ENCODE data around the gene ZFR.
"Not testable (repeated sequence)": the region's sequence is repeated elsewhere in the genome, so short reads cannot be mapped to it uniquely, and the experiment has no call there.

The ZFR gene

GRCh38 chr5:32331217-32331934, 113.2 kb downstream of the ZFR start:
- no peaks in the 10 kb centered on the region for H3K9me3 Mint-ChIP-seq
- H3K4me1 Mint-ChIP-seq = peaks cover 5% of the 10 kb centered on the region
- no peak overlapping the region for H3K27ac Mint-ChIP-seq
- DNase-seq (no peak), ATAC-seq (no peak)
- no peaks in the 10 kb centered on the region for H3K27me3 Mint-ChIP-seq
- H3K4me3 Mint-ChIP-seq = no peak overlapping the region

GRCh38 chr5:32330126-32330971, 114.2 kb downstream of the ZFR start:
- H3K9me3 Mint-ChIP-seq = no peaks in the 10 kb centered on the region
- peak; percentile 9 for ATAC-seq
- DNase-seq = no peak
- no peak overlapping the region for H3K4me3 Mint-ChIP-seq
- no peak overlapping the region for H3K27ac Mint-ChIP-seq
- H3K27me3 Mint-ChIP-seq = no peaks in the 10 kb centered on the region
- peaks cover 5% of the 10 kb centered on the region for H3K4me1 Mint-ChIP-seq

GRCh38 chr5:32329395-32329834, 115.1 kb downstream of the ZFR start:
- H3K4me3 Mint-ChIP-seq = no peak overlapping the region
- H3K4me1 Mint-ChIP-seq = peaks cover 5% of the 10 kb centered on the region
- no peaks in the 10 kb centered on the region for H3K9me3 Mint-ChIP-seq
- peak; percentile 87 for ATAC-seq
- no peaks in the 10 kb centered on the region for H3K27me3 Mint-ChIP-seq
- peak; percentile 50 for DNase-seq
- no peak overlapping the region for H3K27ac Mint-ChIP-seq

- Mint-ChIP-seq H3K4me1 (peaks cover 5% of the 10 kb centered on the region), H3K27ac (no peak overlapping the region), H3K9me3 (peaks cover 7% of the 10 kb centered on the region in 2 donors), H3K27me3 (no peaks in the 10 kb centered on the region), H3K4me3 (no peak overlapping the region)
- DNase-seq (no peak), ATAC-seq (no peak)
Observed at GRCh38 chr5:32326216-32326772, 118.2 kb downstream of the ZFR start.

DNA sequence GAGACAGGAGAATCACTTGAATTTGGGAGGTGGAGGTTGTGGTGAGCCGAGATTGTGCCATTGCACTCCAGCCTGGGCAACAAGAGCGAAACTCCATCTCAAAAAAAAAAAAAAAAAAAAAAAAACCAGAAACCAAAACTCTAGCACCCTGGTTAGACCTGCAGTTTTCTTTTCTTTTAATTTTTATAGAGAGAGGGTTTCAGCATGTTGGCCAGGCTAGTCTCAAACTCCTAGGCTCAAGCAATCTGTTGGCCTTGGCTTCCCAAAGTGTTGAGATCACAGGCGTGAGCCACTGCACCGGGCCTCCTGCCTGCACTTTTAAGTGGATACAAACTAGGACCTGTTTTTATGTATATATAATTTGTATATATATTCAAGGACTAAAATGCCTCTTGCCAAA, 118.9 kb downstream of the ZFR start:
- Mint-ChIP-seq H3K9me3 (peaks cover 7 to 8% of the 10 kb centered on the region in 2 donors), H3K4me3 (no peak overlapping the region), H3K27me3 (no peaks in the 10 kb centered on the region), H3K4me1 (peaks cover 5% of the 10 kb centered on the region), H3K27ac (no peak overlapping the region)
- ATAC-seq = no peak
- no peak for DNase-seq

GRCh38 chr5:32325062-32325461, 119.5 kb downstream of the ZFR start:
- Mint-ChIP-seq H3K27me3 (no peaks in the 10 kb centered on the region), H3K4me3 (no peak overlapping the region)
- ATAC-seq = no peak

DNA sequence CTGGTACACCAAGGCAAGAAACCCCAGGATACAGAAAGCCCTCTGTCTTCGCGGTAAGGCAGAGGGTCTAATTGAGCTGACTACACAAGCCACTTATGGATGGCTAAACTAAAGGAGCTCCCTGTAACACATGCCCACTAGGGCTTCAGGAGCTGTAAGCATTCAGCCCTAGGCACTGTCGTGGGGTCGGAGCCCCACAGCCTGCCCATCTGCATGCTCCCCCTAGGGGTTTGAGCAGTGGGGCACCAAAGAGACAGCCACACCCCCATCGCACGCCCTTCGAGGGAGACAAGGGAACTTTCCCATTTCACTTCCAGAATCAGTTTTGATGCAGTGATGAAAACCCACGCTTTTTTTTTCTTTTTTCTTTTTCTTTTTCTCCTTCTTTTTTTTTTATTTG, 120.8 kb downstream of the ZFR start:
- no peak for ATAC-seq
- Mint-ChIP-seq H3K9me3 (peaks cover 7 to 8% of the 10 kb centered on the region in 2 donors), H3K27ac (no peak overlapping the region), H3K27me3 (no peaks in the 10 kb centered on the region), H3K4me1 (no peaks in the 10 kb centered on the region), H3K4me3 (no peak overlapping the region)
- DNase-seq = no peak

More at GRCh38 chr5:32325062-32325461, 119.5 kb downstream of the ZFR start:
- Mint-ChIP-seq H3K27ac (no peak overlapping the region), H3K9me3 (peaks cover 7 to 8% of the 10 kb centered on the region in 2 donors), H3K4me1 (peaks cover 5% of the 10 kb centered on the region)
- no peak for DNase-seq

DNA sequence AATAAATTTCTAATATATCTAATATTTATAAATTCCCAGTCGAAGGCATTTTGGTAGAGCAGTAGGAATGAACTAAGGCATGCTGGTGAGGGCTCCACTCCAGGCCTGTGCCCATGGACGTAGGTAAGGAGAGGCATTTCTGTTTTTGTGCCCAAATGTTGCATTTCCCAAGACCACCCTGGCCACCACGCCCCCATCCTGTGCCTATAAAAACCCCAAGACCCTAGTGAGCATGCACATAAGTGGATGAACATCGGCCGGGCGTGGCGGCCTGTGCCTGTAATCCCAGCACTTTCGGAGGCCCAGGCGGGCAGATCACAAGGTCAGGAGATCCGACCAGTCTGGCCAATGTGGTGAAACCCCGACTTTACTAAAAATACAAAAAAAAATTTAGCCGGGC, 121.7 kb downstream of the ZFR start:
- no peak overlapping the region for H3K4me3 Mint-ChIP-seq
- no peak overlapping the region for H3K27ac Mint-ChIP-seq
- H3K9me3 Mint-ChIP-seq = peaks cover 7 to 8% of the 10 kb centered on the region in 2 donors
- ATAC-seq = no peak
- no peaks in the 10 kb centered on the region for H3K27me3 Mint-ChIP-seq
- H3K4me1 Mint-ChIP-seq = no peaks in the 10 kb centered on the region
- DNase-seq = no peak

DNA sequence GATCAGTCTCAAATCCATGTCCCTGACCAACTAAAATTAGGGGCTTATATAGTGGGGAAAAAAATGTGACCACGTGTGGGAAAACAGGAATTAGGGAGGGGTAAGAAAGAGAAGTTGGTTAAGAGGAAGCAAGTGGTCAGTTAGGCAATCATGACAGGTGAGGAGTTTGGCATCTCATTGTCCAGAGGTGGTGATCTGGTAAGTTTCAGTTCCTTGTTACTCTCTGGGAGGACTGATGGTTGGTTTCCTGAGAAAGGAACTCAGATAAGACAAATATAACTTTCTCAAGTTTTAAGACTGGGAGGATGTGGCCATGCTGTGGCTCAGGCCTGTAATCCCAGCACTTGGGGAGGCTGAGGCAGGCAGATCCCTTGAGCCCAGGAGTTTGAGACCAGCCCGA, 122.8 kb downstream of the ZFR start:
- H3K9me3 Mint-ChIP-seq, H3K4me3 Mint-ChIP-seq, DNase-seq, ATAC-seq, H3K4me1 Mint-ChIP-seq, H3K27ac Mint-ChIP-seq, H3K27me3 Mint-ChIP-seq: not testable (repeated sequence)

DNA sequence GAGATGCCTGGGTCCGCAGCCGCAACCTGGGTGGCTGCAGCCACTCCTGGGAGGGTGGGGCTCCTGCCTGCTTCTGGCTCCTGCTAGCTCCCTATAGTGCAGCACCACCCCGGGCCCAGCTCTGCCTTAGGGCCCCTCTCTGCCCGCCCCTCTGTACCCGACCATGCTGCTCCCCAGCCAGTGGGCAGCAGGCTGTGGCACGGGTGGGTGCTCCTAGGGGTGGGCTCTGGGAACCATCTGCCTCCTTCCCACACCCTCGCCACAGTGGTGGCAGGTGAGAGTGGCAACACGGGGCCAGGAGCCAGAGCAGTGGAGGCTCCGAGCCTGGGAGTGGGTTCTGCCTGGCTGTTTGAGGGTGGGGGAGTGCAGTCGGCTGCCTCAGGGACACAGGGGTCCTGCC, 124.0 kb downstream of the ZFR start:
- H3K4me3 Mint-ChIP-seq = no peak overlapping the region
- DNase-seq (no peak), ATAC-seq (peak; percentile 46)
- peaks cover 7 to 8% of the 10 kb centered on the region in 2 donors for H3K9me3 Mint-ChIP-seq
- H3K27me3 Mint-ChIP-seq = no peaks in the 10 kb centered on the region
- H3K4me1 Mint-ChIP-seq = no peaks in the 10 kb centered on the region
- H3K27ac Mint-ChIP-seq = no peak overlapping the region

GRCh38 chr5:32319926-32320543, 124.5 kb downstream of the ZFR start:
- no peak for DNase-seq
- no peak overlapping the region for H3K4me3 Mint-ChIP-seq
- no peaks in the 10 kb centered on the region for H3K27me3 Mint-ChIP-seq
- no peaks in the 10 kb centered on the region for H3K4me1 Mint-ChIP-seq
- no peak for ATAC-seq
- H3K9me3 Mint-ChIP-seq = peaks cover 7 to 8% of the 10 kb centered on the region in 2 donors
- H3K27ac Mint-ChIP-seq = no peak overlapping the region

DNA sequence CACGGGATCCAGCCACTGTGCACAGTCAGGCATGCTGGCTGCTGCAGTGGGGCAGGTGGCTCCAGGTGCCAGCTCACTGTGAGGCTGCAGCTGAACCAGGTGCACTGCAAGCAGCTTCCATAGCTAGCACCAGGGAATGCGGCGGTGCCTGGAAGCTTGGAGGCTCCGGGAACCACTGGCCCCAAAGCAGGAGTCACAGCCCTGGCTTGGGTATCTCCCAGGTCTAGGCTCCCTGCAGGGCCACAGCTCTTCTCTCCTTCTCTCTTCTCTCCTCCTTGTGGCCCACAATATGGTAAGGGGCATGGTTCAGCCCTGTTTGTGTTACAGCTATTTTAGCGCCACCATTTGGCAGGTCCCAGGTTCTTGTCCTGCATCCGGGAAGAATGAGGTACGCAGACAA, 125.1 kb downstream of the ZFR start:
- Mint-ChIP-seq H3K4me1 (no peaks in the 10 kb centered on the region), H3K27ac (no peak overlapping the region), H3K4me3 (no peak overlapping the region), H3K27me3 (no peaks in the 10 kb centered on the region), H3K9me3 (peaks cover 7 to 8% of the 10 kb centered on the region in 2 donors)
- DNase-seq (no peak), ATAC-seq (no peak)

DNA sequence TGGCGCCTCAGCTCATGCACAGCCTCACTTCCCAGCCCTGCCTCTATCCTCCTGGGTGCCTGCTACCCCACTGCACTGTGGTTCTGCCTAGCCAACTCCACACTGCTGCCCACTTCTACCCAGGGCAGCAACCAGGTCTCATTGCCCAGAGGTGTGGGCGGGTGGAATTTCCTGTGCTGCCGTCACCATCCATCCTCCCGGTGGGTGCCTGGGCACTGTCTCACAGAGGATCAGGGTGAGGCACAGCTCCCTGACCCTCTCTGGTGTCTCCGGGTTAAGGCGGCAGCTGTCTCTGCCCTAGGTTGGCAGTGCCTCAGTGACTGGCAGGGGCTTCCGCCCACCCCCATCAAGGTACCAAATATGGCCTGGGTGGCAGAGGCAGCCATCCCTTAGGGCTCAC, 127.5 kb downstream of the ZFR start:
- Mint-ChIP-seq H3K4me1 (peaks cover 1% of the 10 kb centered on the region), H3K9me3 (peaks cover 7 to 8% of the 10 kb centered on the region in 2 donors), H3K27ac (no peak overlapping the region), H3K27me3 (no peaks in the 10 kb centered on the region), H3K4me3 (no peak overlapping the region)
- no peak for ATAC-seq
- DNase-seq = no peak

DNA sequence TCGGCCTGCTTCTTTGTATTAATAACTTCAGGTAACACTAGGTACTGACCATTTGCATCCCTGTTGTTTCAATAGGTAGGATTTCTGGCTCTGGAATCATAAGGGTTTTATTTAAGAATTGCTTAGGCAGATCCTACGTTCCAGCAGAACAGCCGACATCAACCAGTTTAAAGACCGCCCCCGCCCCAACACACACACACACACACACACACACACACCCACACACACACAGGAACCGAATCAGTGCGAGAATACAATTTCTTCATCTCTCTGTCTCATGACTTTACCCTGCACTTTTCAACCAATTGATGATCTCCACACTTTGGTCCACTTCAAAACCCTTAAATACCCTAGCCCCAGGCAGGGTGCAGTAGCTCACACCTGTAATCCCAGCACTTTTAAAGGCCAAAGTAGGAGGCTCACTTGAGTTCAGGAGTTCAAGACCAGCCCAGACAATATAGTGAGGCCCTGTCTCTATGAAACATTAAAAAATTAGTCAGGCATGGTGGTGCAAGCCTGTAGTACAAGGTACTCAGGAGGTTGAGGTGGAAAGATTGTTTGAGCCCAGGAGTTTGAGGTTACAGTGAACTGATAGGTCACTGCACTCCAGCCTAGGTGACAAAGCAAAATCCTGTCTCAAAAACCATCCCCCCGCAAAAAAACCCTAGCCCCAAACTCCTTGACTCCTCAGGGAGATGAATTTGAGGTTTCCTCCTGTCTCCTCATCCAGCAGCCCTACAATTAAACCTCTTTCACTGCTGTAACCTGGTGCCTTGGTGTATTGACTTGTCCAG, 129.1 kb downstream of the ZFR start:
- Mint-ChIP-seq H3K27me3 (no peaks in the 10 kb centered on the region), H3K27ac (no peak overlapping the region), H3K4me3 (no peak overlapping the region), H3K4me1 (peaks cover 17% of the 10 kb centered on the region), H3K9me3 (no peaks in the 10 kb centered on the region)
- ATAC-seq (no peak), DNase-seq (no peak)

DNA sequence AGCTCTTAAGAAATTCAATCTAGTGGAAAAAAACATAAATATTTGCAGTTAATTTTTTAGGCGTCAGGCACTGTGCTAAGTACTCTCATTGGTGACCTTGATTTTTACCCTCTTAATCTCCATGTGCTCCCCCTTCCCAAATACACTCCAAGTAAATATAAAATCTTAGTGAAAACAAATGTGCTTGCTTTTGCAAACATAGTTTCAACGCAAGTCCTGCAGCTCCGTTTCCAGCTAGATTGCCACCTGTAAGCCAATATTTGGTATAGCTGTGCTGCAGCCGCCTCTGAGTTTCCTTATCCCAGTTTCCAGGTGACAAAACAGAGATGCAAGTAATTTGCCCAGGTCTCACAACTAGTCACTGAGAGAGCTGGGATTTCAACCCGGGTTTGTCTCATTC, 129.9 kb downstream of the ZFR start:
- Mint-ChIP-seq H3K4me3 (no peak overlapping the region), H3K4me1 (peaks cover 25% of the 10 kb centered on the region), H3K27ac (no peak overlapping the region), H3K9me3 (no peaks in the 10 kb centered on the region), H3K27me3 (no peaks in the 10 kb centered on the region)
- ATAC-seq (no peak), DNase-seq (no peak)

All from stimulated activated naive CD8-positive, alpha-beta T cell treated with anti-CD3 and anti-CD28 coated beads, Interleukin-15, amount 100 ng/mL, for 72 hours (primary cell).